ENCODE results near the gene GBA2.

Gene GBA2

DNA sequence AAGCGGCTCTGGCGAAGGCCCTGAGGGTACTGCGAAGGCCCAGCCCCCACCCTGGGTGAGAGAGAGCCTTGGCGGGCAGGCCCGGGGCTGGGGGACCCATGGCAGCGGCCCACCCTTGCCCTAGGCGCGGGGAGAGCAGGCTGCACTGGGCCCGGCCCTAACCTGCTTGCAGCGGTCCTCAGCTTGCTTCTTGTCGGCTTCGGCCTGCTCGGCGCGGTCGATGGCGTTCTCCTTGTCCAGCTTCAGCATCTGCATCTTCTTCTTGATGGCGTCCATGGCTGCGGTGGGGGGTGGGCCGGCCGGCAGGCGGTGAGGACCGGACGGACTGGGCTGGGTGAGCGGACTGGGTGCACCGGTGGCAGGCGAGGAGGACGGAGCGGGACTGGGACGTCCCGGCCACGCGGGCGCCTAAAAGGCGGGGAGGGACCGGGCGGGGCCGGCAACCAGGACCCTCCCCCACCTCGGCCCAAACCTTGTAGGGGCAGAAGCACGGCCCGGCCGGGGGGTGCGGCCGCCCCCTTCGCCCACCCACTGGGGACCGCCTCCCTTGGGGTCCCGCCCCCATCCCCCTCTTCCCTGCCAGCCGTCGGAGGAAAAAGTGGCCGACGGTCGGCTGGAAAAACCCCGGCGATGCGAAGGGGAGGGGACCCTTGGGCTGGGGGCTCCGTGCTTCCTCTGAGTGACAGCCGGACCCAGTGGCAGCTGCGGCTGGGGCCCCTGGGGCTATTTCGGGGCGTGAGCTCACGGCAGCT lies 59.3 kb downstream of the GBA2 start, which contains the start of gene TPM2:
Gene TPM2, minus strand, starts transcription at position 384 of the 752 bp plus-strand sequence. Its CDS starts 108 bp downstream, at position 276.
- DNase-seq: no peak

GRCh38 chr9:35688558-35689541 lies 60.2 kb downstream of the GBA2 start:
- peak; percentile 64 for DNase-seq

DNA sequence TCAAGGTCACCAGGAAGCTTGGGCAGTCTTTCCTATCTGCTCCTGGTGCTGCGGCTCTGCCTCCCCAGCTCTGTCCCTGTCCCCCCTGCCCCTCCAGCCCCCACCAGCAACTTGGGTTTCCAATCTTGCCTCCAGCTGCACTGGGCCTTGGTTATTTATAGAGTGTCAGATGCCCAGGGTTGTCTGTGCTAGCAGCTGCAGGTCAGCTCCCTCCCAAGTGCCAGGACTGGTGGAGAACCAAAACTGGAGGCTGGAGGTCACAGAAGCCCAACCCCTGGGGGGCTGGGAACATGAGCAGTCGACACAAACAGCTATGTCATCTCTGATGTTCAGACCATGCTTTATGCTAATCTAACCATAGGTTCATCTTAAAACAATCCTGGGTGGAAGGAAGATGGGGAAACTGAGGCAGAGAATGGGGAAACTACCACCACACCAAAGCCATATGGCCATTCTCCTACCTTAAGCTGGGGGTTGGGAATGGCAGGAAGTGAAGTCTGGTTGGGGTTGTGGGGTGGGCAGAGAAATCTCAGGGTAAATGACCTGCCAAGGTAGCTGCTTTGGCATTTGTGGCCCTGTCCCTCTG lies 61.0 kb downstream of the GBA2 start:
- no peak for DNase-seq

DNA sequence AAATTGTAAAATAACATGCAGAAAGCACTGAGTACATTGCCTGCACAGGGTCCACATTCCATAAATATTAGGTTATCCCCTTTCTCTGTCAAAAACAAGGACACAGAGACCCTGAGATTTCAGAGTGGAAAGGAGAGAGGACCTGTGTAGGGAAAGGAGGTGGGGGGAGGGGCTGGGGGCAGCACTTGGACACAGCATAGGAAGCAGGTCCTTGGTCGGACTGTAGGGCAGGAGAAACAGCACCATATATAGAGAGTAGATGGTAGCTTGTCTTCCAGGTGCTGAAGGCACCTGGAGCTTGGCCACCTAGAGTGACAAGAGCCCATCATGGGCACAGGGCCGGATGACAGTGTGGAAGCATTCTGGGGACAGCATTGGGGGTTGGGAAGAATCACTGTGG lies 61.7 kb downstream of the GBA2 start:
- DNase-seq: no peak

Measured in activated CD8-positive, alpha-beta memory T cell treated with anti-CD3 and anti-CD28 coated beads for 24 hours (primary cell).